22Rv1 (cell line): ENCODE results near the gene CRKL.

Experiments used
- ZFX ChIP-seq: fragments of 450-650 bp; IDR thresholded peaks from 2 replicates; pipeline ENCODE4 v1.6.1; 2017; ENCODE audit warnings: antibody characterized with exemption, borderline replicate concordance
- TF ChIP-seq, protein P1 (sequence below): fragments of 450-650 bp; IDR thresholded peaks from 2 replicates; pipeline ENCODE4 v1.5.1; 2017; ENCODE audit warnings: mild to moderate bottlenecking

DNA sequence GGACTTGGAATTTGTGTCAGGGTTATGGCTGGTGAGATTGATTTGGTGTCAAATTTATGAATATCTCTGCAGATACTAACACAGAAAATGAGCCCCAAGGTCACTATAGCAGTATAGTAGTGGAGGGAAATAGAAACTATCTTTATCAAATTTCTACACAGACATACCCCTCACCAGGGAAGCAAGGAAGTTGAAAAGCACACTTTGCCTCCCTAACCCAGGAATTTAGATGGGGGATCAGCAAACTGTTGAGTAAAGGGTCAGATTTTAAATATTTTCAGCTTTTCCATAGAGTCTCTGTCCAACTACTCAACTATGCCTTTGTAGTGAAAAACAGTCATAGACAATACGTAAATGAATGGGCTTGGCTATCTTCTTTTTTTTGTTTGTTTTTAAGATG lies 12.8 kb downstream of the CRKL start:
- TF ChIP-seq, protein P1, sequence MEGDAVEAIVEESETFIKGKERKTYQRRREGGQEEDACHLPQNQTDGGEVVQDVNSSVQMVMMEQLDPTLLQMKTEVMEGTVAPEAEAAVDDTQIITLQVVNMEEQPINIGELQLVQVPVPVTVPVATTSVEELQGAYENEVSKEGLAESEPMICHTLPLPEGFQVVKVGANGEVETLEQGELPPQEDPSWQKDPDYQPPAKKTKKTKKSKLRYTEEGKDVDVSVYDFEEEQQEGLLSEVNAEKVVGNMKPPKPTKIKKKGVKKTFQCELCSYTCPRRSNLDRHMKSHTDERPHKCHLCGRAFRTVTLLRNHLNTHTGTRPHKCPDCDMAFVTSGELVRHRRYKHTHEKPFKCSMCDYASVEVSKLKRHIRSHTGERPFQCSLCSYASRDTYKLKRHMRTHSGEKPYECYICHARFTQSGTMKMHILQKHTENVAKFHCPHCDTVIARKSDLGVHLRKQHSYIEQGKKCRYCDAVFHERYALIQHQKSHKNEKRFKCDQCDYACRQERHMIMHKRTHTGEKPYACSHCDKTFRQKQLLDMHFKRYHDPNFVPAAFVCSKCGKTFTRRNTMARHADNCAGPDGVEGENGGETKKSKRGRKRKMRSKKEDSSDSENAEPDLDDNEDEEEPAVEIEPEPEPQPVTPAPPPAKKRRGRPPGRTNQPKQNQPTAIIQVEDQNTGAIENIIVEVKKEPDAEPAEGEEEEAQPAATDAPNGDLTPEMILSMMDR = no peak
- no peak for TF ChIP-seq ZFX
